ENCODE results near the gene PDGFA.

The PDGFA gene

DNA sequence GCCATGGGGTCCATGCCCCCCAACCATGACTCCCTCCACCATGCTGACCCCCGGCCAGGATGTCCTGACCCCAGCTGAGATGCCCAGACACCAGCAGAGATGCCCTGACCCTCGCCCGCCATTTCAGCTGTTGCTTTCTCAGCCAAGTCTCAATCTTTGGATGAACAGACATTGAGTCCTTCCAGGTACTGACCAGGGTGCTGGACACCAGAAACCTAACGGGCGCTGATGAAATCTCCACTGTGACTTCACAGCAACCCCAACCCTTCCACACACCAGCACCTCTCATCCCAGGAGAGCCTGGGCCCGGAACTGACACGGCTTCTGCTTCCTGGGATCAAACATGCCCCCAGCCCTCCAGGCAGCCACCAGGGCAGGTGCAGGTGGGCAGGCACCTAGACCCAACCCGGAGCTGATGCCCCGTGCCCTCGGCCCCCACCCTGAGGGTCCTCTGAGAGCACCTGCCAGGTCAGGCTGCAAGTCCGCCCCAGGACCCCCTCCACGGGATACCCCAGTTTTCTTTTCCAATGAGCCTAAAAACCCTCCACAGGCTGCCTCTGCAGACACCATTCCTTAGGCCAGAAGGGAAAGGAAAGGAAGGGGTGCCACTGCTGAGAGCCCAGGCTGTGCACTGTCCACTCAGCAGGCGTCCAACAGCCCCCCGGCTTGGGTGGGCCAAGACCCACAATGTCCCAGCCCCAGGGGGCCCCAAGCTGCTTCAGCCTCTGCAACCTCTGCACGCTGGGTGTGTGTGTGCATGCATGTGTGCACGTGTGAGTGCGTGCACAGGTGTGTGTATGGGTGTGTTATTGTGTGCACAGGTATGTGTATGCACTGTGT is 43.4 kb upstream of the PDGFA start:
- no peaks in the 10 kb centered on the region for H3K27me3 ChIP-seq (ENCODE audit: control insufficient read depth, low read length)
- no peak overlapping the region for H3K27ac ChIP-seq (ENCODE audit: low read depth, low read length)
- H3K79me2 ChIP-seq (ENCODE audit: control insufficient read depth, low read length), result no peaks in the 10 kb centered on the region
- no peaks in the 10 kb centered on the region for H4K20me1 ChIP-seq (ENCODE audit: control insufficient read depth, insufficient read depth, low read depth, low read length)
- no peaks in the 10 kb centered on the region for H3K9me2 ChIP-seq (replicated peaks; ENCODE audit: control insufficient read depth, low read length)
- H3K9me3 ChIP-seq (ENCODE audit: control insufficient read depth, insufficient read depth, low read length), result peaks cover 4% of the 10 kb centered on the region; the same call in 1 of the 2 replicates
- H3K36me3 ChIP-seq (ENCODE audit: control insufficient read depth, low read length), result no peaks in the 10 kb centered on the region
- no peaks in the 10 kb centered on the region for H3K4me1 ChIP-seq (ENCODE audit: control insufficient read depth, low read length)
- no peak overlapping the region for H3K4me2 ChIP-seq (ENCODE audit: low read length)
- H3K4me3 ChIP-seq (ENCODE audit: low read length), result no peak overlapping the region
- no peak for TF ChIP-seq EZH2phosphoT487 (IDR thresholded peaks at IDR 0.05; ENCODE audit: borderline replicate concordance, low read length)
- TF ChIP-seq, protein P1, sequence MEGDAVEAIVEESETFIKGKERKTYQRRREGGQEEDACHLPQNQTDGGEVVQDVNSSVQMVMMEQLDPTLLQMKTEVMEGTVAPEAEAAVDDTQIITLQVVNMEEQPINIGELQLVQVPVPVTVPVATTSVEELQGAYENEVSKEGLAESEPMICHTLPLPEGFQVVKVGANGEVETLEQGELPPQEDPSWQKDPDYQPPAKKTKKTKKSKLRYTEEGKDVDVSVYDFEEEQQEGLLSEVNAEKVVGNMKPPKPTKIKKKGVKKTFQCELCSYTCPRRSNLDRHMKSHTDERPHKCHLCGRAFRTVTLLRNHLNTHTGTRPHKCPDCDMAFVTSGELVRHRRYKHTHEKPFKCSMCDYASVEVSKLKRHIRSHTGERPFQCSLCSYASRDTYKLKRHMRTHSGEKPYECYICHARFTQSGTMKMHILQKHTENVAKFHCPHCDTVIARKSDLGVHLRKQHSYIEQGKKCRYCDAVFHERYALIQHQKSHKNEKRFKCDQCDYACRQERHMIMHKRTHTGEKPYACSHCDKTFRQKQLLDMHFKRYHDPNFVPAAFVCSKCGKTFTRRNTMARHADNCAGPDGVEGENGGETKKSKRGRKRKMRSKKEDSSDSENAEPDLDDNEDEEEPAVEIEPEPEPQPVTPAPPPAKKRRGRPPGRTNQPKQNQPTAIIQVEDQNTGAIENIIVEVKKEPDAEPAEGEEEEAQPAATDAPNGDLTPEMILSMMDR (IDR thresholded peaks at IDR 0.05; ENCODE audit: low read depth, low read length, poor library complexity, severe bottlenecking), result no peak
- H3F3A ChIP-seq (ENCODE audit: control insufficient read depth, insufficient read depth), result no peaks in the 10 kb centered on the region

- Histone ChIP-seq H3K4me2 (ENCODE audit: low read length) (no peak overlapping the region), H3K27ac (ENCODE audit: low read depth, low read length) (no peak overlapping the region), H3K4me1 (ENCODE audit: control insufficient read depth, low read length) (no peaks in the 10 kb centered on the region), H3K79me2 (ENCODE audit: control insufficient read depth, low read length) (no peaks in the 10 kb centered on the region), H4K20me1 (ENCODE audit: control insufficient read depth, insufficient read depth, low read depth, low read length) (no peaks in the 10 kb centered on the region), H3F3A (ENCODE audit: control insufficient read depth, insufficient read depth) (no peaks in the 10 kb centered on the region), H3K36me3 (ENCODE audit: control insufficient read depth, low read length) (no peaks in the 10 kb centered on the region), H3K4me3 (ENCODE audit: low read length) (no peak overlapping the region), H3K27me3 (ENCODE audit: control insufficient read depth, low read length) (no peaks in the 10 kb centered on the region), H3K9me3 (ENCODE audit: control insufficient read depth, insufficient read depth, low read length) (peaks cover 6% of the 10 kb centered on the region; the same call in 1 of the 2 replicates), H3K9me2 (replicated peaks; ENCODE audit: control insufficient read depth, low read length) (no peaks in the 10 kb centered on the region)
- TF ChIP-seq EZH2phosphoT487 (IDR thresholded peaks at IDR 0.05; ENCODE audit: borderline replicate concordance, low read length), result no peak
- TF ChIP-seq, protein P1 (IDR thresholded peaks at IDR 0.05; ENCODE audit: low read depth, low read length, poor library complexity, severe bottlenecking), result no peak
Measured at GRCh38 chr7:562374-562675, 42.7 kb upstream of the PDGFA start.

DNA sequence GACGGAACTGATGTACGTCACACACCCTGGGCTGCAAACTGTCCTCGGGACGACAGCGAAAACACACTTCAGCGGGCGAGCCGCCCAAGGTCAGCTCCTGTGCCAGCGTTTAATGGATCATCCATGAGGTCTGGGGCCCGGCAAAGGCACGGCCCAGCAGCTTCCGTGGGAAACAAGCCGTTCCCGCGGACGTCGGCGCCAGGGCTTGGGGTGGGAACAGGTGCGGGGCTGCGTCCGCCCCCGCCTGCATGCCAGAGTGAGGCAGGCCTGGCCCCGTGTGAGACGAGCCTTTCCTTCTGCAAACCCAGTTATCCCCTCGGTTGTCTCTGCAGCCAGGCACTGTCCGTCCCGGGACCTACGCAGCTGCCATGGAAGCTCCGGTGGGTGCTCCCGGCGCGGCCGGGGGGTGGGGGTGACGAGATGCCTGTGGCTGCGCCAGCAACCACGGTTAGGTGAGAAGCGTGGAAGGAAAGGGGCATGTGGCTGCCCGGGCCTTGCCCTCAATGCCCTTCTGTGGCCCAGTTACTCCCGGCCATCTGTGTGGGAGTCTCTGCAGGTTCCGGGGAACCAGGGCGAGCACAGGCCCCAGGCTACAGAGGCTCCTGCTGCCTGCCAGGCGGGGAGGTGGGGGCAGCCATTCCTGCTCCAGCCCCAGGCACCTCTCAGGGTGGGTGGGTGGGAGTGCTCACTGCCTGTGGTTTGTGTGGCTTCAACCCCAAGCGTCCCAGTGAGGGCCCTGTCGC is 42.2 kb upstream of the PDGFA start:
- Histone ChIP-seq H3K4me1 (ENCODE audit: control insufficient read depth, low read length) (no peaks in the 10 kb centered on the region), H3K27me3 (ENCODE audit: control insufficient read depth, low read length) (no peaks in the 10 kb centered on the region), H3K4me2 (ENCODE audit: low read length) (no peak overlapping the region), H4K20me1 (ENCODE audit: control insufficient read depth, insufficient read depth, low read depth, low read length) (no peaks in the 10 kb centered on the region), H3K9me3 (ENCODE audit: control insufficient read depth, insufficient read depth, low read length) (peaks cover 11% of the 10 kb centered on the region; the same call in 1 of the 2 replicates), H3K79me2 (ENCODE audit: control insufficient read depth, low read length) (no peaks in the 10 kb centered on the region), H3F3A (ENCODE audit: control insufficient read depth, insufficient read depth) (no peaks in the 10 kb centered on the region), H3K27ac (ENCODE audit: low read depth, low read length) (no peak overlapping the region), H3K4me3 (ENCODE audit: low read length) (no peak overlapping the region), H3K36me3 (ENCODE audit: control insufficient read depth, low read length) (no peaks in the 10 kb centered on the region), H3K9me2 (replicated peaks; ENCODE audit: control insufficient read depth, low read length) (no peaks in the 10 kb centered on the region)
- TF ChIP-seq EZH2phosphoT487 (IDR thresholded peaks at IDR 0.05; ENCODE audit: borderline replicate concordance, low read length), result no peak
- TF ChIP-seq, protein P1 (IDR thresholded peaks at IDR 0.05; ENCODE audit: low read depth, low read length, poor library complexity, severe bottlenecking), result no peak

Data from DOHH2 (cell line).